Measurements from ENCODE around the gene EVI5L.

- TF ChIP-seq CTCF (IDR thresholded peaks at IDR 0.05; ENCODE audit: low read depth, low read length, poor library complexity, severe bottlenecking) (peak; percentile 65), EZH2phosphoT487 (IDR thresholded peaks at IDR 0.05; ENCODE audit: borderline replicate concordance, low read length) (peak; percentile 64; the same call in 1 of the 2 replicates)
Measured at GRCh38 chr19:7799640-7800355, 30.2 kb upstream of the EVI5L start.
